Activated CD4-positive, alpha-beta T cell treated with anti-CD3 and anti-CD28 coated beads, Interleukin-2, amount 50 U/mL, for 4 hours (primary cell): ENCODE measurements around the gene TBC1D22A.
"Not testable (repeated sequence)": the region's sequence is repeated elsewhere in the genome, so short reads cannot be mapped to it uniquely, and the experiment has no call there.

Experiments used
- DNase-seq, 2 experiments: peaks; one replicate each; pipeline ENCODE4 v3.0.0-alpha.2; 2020

Gene TBC1D22A

DNA sequence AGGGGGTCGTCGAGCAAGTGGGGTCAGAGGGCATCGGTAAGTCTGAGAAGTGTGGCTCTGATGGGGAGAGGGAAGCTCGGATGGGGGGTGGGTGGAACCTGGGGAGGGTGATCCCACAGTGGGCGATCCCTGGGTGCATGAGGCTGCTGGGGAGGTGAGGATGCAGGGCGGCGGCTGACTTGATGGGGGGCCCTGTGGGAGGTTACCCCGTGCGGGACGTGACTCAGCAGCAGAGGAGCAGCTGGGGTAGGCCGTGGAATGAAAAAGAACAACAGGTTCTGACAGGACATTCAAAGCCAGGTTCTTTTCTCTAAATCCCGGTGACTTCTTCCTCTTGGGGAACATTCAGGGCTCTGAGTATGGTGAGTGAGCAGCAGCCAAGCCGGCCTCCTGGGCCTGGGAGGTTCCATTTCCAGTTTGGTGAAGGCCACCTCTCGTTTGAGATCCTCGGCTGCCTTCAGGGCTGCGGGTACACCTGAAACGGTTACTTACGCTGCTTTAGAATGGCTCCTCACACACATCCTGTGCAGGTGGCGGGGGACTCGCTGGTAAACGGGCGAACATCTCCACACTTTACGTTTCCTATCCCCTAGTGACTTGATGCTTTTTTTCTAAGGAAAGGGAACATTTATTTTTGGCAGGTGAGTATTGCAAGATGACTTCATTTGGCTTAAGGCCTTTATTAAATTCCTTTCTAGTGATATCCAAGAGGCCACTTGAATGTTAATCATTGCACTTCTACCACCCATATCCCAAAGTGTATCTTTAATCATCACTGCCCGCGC is 278.2 kb downstream of the TBC1D22A start:
- DNase-seq: no peak

DNA sequence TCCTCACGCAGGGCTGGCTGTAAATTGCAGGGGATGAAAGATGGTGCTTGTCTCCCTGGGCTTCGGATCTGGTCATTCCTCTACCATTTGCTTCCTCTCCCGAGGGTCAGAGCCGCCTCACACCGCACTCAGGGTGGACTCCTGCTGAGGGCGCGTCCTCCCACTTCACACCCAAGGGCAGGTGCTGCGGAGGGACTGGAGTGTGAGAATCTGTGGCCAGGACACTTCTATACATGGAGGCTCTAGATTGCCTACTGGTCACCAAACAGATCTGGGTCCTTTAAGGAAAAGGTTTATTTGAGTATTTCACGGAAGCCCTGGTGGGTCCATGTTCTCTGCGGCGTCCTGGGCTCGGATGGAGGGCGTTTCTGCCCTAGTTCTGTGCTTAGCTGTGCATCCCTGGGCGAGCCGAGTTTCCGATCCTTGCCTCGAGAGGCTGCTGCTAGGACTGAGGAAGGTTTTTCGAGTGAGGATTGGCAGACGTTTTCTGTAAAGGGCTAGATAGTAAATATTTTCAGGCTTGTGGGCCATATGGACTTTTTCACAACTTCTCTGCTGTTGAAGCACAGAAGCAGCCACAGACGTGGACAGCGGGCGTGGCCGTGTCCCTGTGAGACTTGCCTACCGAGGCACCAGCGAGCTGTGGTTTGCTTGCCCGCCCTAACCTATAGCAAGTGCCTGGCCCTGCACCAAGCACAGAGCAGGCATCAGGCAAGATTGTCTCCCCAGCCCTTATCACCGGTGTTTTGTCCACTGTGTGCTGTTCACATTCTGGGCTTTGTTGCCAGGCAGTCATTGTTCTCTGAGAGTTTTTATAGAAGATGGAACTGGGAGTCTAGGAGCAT is 279.0 kb downstream of the TBC1D22A start:
- no peak for DNase-seq

DNA sequence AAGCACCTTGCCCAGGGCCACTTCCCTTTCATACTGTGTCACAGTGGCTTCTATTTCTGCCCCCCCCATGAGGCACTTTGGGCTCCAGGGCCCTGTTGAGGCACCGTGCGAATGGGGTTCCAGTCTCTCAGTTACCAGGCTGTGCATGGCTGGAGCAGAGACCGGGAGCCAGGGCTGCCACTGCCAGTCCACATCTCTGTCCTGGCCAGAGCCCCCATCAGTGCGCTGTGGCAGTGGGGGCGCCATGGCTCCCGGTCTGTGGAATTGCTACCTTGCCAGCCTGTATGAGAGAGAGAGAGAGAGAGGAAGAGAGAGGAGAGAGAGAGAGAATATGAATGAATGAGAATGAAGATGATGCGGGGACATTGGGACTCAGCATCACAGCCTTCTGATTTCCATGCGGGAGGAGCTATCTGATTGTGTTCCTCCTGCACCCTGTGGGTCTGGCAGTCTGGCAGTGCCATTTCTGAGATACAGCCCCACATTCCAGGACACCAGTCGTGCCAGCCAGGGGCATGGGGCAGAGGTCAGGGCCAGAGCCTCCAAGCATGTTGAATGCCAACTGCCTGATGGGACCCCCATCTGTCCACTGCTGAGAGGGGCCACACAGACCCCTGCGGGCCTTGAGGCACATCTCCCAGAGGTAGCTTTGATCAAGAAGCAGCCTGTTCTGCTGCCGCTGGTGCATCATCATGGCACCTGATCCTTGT is 279.8 kb downstream of the TBC1D22A start:
- DNase-seq: no peak

DNA sequence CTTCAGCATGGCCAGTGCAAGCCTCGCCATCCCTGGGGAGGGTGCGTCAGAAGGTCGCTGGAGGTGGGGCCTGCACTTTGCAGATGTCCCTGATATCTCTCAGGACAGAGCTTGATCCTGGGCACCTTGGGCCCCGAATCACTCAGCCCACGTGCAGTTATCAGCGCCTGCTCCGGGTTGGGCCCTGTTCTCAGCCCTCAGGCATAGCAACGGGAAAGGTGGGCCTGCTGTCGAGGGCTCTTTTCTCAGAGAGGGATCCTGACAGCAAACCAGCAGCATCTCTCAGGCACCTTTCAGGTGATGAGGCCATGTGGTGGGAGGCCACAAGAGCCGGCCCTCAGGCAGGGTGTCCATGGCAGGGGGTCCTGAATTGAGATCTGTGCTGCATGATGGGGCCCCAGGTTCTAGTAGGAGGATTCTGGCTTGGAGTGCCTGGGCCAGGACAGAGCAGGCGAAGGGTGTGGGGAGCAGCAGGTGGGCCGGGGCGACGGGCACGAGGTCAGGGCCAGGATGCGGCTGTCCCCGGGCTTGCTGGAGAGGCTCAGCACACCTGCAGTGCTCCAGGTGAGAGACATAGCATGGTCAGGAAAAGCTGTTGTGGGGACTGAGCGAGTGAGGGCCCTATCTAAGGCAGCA is 280.5 kb downstream of the TBC1D22A start:
- DNase-seq: no peak

DNA sequence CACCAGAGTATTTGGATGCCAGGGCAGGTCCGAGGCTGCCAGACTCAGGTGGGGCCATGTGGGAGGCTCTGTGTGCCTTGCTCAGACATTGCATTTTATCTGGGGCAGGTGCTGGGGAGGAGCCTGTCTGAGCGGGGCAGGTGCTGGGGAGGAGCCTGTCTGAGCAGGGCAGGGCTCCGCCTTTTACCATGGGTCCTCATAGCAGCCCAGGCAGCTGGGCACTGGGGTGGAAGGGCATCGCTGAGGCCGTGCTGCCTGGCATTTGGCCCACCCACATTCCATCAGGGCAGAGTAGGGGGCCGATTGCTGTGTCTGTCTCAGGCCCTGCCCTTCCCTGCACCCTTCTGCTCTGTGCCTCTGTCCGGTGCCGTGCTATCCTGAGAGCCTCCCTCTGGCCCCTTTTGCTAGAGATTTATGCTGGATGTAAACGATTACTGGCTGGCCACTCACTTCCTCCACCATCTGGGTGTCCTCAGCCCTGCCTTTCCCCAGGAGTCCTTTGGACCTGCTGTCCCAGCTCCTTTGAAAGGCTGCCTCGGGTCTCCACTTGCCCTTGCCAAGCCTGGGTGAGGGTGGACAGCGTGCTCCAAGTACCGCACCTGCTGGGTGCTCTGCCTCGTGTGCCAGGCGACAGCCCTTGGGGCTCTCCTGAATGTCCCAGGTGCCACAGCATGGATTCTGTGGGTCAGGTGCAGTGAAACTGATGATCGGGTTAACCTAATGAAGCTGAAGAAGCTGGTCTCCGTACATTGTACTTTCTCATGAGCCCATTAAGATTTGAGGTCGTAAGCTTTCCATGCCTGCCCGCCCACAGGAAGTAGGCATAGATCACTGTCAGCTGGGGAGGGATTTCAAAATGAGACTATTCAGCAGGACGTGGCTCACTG is 281.6 kb downstream of the TBC1D22A start:
- no peak for DNase-seq

DNA sequence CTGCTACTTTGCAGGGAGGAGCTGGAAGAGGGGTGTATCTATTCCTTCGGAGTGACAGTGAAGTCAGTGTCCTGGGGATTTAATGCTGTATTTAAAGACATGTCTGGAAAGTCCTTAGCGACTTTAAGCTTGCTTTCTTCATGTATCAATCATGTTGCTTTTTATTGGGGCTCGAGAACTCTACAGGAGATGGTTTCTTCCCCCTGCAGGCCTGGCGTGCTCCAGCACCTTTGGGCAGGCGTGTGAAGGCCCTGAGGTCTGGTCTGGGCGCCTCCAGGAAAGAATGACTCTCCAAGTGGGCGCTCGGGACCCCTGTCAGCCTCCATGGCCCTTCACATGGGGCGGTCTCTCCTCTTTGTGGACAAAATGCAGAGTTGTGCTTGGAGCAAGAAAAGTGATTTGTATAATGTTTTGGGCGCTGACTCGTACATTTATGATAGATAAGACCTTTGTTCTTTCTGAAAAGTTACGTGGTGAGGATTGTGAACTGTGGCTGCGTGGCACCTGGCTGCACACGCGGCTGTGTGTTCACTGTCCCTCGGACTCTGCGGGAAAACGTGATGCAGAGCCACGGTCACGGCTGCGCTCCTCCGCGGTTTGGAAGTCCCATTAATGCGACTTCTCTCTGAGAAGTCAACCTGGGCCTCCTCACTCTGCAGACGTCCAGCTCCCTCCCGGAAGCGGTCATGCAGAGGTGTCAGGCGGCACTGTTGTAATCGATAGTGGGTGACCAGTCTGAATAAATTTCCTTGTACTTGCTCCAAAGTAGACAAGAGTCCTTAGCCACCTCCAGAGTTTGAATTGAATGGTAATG is 282.5 kb downstream of the TBC1D22A start:
- no peak for DNase-seq

DNA sequence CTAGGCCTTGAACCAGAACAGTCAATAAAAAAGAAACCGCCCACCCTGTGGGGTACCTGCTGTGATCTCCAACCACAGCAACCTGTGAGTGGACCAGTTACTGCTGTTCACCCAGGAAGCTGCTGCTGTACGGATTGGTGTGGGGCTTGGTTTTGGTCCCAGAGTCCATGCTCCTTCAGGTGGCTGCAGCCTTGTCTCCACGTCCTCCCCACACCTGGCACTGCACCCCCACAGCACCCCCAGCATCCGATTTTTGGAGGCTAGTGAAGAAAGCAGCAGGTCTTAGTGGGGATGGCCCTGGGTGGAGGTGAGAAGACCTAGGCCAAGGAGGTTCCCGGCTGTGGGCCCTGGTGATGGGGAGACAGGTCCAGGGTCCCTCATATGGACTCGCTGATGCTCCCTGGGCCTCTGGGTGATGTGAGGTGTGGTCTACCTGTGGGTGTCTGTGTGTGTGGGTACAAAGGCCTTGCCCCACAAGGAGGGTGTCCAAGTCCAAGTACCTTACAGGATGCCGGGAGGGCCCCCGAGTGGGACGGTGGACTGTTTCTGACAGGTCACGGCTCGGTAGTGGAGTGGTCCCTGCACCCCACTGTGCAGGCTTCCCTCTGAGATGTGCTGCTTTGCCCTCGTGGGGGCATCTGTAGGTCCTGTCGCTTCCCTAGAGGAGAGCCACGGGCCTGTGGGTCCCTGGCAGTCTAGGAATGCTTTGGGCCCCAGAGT is 283.4 kb downstream of the TBC1D22A start:
- no peak for DNase-seq

DNA sequence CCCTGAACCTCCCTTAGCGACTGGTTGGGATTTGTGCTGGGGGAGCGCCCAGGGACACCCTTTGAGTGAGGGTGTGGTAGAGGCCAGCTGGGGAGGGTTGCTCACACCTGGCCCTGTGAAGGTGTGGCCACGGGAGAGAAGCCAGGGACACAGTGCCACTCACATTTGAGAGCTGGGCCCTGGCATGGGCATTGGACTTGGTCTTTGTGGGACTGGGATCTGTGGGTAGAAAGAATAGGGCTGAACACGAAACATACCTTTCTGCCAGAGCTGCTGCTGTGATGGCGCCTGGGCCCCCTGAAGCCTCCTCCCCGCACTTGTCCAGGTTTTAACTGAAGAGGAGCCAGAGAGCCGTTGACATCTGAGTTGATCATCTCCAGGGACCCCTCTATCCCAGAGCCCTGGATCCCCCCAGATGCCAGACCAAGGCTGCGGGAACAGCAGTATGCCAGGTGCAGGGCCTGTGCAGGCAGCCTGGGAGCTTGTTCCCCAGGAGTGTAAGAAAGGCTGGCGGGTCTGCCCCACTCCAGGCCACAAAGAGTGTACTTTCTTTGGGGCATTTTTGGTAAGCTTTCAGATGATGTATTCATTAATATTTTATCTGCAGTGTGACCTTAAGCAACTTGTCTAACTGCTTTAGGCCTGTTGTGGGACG is 284.1 kb downstream of the TBC1D22A start:
- no peak for DNase-seq

DNA sequence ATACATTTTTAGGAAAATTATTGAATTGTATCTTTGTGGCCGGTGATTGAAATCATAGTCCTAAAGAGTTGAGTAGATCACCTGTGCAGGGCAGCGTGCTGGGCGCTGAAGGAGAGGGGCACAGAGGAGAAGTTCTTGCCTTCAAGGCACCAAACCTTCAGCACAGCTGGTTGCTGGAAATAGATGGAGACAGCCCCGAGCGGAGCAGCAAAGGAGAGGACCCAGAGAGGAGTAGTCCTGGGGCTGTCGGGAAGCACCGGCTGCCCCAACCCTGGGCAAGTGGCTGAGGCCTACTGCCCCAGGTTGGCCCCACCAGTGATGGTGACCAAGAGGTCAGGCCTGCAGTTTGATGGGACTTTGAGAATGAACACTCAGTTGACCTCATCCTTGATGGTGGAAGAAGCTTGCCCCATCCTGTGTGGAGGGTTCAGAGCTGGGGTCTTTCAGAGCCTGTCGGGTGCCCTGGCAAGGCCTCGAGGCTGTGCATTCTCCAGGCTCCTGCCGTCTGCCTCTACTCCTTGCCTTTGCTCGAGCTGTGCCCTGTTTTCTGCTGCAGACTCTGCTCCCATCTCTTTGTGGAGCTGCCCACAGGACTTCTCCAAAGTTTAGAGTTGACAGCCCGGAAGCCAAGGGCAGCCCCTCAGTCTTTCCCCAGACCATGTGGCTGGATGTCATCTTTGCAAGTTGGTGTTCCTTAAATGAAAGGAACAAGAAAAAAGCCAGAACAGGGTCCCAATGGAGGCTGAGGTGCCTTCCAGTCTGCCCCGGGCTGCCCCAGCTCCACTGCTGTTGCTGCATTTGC is 285.1 kb downstream of the TBC1D22A start:
- DNase-seq: no peak

DNA sequence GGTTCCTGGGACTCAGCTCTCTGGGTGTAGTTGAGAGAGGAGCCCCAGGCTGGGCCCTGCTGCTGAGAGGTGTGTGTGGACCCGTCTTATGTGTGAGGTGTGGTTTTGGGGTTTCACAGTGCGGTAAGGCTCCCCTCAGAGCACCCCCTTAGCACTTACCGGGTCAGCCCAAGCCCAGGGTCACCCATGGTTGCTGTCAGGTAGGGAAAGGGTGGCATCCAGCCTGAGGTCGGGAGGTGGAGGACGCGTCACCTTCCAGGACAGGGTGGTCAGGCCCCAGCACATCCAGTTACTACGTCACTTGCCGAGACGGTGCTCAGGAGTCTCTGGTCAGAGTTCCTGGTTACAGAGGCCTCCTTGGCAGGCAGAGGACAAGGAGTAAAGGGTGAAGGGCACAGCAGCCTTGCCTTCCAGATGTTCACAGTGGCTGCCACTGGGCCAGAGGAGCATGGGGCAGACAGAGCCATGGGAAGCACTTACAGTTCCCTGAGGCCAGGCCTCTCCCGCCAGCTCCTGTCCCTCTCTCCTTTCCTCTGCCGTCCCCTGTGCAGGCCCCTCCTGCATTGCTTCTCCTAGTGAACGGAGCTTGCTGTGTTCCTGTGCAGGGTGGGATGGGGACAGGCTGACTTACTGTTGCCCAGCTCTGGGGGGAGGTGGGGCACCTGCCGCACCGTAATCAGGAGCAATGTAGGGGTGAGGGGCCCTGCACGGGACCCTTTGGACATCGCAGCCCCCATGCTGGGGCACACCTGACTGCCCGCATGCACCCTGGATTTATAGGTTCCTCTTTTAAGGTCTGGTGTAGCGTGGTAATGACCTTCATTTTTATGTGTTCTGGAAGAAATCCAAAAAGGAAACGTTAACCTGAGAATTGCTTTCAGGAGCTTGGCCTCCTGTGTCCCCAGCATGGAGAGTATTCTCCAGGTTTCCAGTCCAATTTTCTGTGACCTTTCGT is 285.9 kb downstream of the TBC1D22A start:
- DNase-seq: no peak

DNA sequence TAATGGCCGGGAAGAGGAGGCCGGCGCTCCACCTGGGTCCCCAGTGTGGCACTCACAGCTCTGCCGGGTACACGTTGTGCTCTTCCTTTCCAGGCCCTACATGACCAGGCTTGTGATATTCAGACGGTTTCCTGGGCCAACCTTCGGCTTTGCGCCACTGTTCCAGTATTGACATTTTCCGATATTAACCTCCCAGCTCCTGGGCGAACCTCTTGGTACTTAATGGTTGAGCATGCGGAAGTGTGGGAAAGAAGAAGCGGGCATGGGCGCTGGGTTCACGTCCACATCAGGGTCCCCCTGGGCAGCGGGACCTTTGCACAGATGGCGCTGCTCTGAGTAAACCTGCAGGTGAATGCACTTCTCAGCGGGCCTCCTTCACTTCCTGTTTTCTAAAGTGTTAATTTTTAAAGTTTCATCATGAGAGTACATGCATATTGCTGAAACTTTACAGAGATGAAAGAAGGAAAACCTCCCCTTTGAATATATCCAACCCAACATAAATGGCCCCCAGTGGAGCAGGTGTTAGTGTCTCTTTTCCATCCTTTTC is 286.7 kb downstream of the TBC1D22A start:
- no peak for DNase-seq

DNA sequence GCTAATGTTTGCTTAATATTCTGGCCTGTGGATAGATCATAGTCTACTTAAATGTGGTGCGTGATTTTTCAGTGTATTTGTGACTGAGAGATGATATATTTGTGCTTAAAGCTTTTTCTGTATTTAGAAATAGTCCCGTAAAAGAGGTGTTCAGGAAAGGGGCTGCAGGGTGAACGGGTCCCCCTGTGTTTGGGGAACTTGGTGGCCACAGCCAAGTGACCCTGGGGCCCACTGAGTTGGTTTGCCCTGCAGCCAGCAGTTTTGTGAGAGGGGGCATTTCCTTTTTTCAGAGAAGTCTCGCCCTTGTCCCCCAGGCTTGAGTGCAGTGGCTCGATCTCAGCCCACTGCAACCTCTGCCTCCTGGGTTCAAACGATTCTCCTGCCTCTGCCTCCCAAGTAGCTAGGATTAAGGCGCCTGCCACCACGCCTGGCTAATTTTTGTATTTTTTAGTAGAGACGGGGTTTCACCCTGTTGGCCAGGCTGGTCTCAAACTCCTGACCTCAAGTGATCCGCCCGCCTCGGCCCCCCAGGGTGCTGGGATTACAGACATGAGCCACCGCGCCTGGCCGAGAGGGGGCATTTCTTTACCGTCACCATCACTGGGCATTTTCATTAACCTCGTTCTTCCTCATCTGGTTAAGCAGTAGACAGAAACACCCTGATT is 287.4 kb downstream of the TBC1D22A start:
- DNase-seq: not testable (repeated sequence)

DNA sequence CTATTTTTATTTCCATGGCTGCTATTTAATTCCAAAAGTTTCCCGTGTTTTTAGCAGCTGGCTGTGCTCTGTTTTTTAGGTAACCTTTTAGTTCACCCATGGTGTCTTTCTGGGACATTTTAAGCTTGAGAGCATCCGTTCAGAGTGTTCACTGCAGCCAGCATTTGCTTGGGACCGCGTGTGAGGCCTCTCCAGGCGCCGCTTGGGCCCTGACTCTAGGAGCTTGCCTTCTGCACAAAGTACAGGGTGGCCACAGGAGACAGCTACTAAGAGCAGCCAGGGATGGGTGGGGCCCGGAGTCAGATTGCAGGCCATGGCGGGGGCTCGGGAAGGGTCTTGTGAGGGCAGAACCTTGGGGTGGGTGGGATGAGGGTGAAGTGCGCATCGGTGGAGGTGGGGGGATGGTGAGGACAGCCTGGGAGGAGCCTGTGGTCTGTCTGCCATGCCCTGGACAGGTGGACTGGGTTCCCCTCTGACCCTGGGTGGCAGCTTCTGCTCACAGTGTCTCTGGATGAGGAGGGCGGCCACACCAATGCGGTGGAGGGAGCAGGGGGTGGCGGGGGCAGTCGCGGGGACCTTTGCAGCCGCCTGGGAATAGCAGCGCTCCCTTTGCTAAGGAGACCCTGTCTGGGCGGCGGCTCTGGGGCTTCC is 288.1 kb downstream of the TBC1D22A start:
- no peak for DNase-seq

DNA sequence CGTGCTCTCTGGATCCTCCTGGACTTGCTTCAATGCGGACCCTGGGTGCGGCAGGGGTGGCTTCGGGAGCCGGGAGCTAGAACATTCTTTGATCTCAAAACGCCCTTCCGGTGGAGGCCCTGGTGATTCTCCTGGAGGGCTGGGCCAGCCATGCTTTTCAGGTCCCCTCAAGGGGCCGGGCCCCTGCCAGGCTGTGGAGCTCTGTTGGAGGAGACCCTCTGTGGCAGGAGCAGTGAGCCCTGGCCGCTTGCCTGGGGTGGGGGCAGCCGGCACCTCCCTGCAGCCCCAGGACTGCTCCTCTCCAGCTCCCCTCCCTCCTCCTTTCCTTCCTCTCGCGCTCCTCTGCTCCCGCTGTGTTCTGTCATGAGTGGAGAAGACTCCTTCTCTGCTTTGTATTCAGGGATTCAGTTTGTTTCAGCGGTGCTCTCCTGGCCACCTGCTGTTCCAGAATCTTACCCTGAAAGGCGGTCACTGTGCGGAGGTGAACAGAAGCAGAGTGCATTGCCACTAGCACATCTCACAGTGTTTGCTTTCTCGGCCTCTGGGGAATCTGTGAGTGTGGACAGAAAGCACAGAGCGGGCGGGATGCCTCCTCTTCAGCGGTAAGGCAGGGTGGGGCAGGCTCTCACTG is 289.1 kb downstream of the TBC1D22A start:
- no peak for DNase-seq

DNA sequence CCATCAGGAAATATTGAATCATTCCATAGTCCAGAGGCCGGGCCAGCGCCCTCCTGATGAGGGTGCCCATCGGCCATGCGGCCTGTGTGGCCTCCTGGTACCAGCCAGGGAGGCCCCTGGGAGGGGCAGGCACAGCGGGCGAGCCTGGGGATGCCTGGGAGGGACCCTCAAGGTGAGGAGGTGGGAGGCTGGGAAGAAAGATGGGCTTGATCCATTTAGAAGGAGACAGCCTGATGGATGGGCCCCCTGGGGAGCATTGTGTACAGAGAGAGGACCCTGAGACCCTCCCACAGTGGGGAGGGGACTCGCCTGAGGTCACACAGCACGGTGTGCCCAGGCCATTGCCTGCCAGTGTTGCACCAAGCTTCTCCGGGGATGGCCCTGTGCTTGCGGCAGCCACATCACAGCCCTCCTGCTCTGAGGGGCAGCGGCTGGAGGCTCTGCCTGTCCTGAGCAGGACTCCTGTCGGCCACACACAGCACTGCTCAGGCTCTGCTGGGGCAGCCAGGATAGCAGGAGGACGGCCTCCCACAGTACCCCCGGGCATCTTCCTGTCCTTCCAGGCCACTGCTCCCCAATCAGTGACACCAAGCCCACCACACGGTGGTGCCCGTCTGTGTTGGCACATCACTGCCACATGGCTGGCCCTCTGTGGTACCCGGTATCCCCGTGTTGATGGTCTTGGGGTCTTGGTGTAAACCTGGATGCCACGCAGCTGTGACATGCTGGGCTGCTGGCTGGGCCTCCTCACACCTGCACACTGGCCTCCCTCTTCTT is 290.0 kb downstream of the TBC1D22A start:
- DNase-seq: no peak
